ENCODE measurements around the gene TCEA3. TPM values are rescaled to one million over a fixed set of nuclear protein-coding genes. Genes with fewer than 3 reads are reported as not detected.

TCEA3 gene
- 0.46 to 0.64 TPM (median 0.48 TPM) in 5 replicates for total RNA-seq (2022; extraction: Qiagen RNA extraction)

GRCh38 chr1:23424293-23425192 lies at the start of gene TCEA3:
Gene TCEA3, minus strand, starts transcription at chr1:23424748. Its CDS starts 115 bp downstream, at chr1:23424633.

DNA sequence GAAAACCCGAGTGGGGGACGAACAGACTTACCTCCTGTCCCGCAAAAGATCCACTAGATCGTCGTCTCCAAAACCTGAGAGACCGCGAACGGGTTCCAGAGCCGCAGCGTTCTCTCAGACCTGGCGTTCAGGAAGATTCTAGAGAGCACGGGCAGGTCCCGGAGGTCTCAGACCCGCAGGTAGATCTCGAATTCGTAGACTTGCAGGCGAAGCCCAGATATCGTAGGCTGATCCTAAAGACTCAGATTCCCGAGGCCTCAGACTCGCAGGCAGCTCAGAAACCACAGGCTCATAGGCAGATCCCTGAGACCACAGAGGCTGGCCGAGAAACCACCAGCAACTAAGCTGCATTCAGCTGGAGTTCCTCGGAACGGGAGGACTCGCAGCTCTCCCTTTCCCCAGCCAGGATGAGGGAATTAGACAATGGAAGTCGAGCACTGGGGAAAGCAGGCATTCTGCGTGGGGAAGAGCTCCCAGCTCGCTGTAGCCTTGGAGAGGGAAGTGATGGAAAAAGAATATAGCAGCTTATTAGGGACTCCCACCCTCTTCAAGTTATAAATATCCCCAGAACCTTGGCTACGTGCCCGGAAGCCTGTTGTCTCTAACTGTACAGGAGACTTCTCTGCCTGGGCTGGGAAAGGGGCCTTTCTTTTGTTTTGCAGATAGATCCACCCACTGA lies 55.1 kb downstream of the TCEA3 start, which contains the start of gene ZNF436:
ZNF436 (minus strand) TSS at position 502 of the 679 bp plus-strand sequence. CDS start 1,831 bp downstream, outside the sequence.

DNA sequence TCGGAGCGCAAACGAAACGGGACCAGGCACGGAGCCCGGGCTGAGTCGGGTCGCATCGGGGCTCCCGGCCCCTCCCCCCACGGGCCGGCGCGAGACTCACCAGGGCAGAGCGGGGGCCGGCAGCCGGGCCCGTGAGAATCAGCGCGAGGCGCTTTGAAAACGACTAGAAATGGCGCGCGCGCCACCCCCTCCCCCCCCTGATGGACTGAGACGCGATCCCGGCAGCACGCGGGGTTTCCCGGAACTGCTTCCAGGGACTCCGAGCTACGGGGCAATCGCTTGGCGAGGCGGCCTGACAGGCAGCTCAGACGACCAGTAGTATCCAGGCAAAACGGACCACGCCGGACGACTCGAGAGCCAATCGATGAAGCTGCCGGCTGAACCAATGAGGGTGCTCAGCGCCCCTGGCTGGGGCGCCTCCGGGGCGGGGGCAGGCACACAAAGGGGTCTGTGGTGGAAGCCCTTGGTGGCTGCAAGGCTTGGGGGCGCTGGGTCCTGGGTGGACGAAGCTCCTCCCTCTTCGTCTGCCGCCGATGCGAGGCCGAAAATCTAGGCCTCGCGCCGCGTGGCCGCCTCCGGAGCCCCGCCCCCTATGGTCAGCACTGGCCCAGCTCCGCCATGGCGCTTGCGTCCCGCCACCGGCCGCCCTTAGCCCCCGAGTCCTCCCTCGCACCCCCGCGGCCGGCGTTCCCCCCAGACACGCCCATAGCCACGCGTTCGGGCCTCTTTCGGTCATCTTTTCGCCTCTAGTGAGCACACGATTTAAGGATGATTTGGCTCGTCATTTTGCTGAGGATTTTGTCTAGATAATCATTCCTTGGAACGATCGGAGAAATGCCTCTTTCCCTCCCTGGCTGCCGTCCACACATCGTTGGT lies 80.2 kb downstream of the TCEA3 start, which contains the start of gene HNRNPR:
HNRNPR (minus strand) TSS at position 174 of the 876 bp plus-strand sequence. CDS start 3,276 bp downstream, outside the sequence.

Other genes with a start within 250 kb of the TCEA3 start
- gene HTR1D, start 207.2 kb downstream of the TCEA3 start, total RNA-seq (2022; extraction: Qiagen RNA extraction): 14.1 to 16.1 TPM (median 14.4 TPM) in 5 replicates
- 151 to 191 TPM (median 166 TPM) in 5 replicates for gene HNRNPR, start 80.5 kb downstream of the TCEA3 start, total RNA-seq (2022; extraction: Qiagen RNA extraction)
- gene ZNF436, start 54.9 kb downstream of the TCEA3 start, total RNA-seq (2022; extraction: Qiagen RNA extraction): 4.5 to 5.6 TPM (median 5.1 TPM) in 5 replicates
- gene ASAP3, start 59.4 kb upstream of the TCEA3 start, total RNA-seq (2022; extraction: Qiagen RNA extraction): 5.2 to 7.2 TPM (median 6.2 TPM) in 5 replicates
- 2.2 to 3.2 TPM (median 2.7 TPM) in 5 replicates for gene E2F2, start 106.5 kb upstream of the TCEA3 start, total RNA-seq (2022; extraction: Qiagen RNA extraction)
- gene ID3, start 134.8 kb upstream of the TCEA3 start, total RNA-seq (2022; extraction: Qiagen RNA extraction): 304 to 431 TPM (median 389 TPM) in 5 replicates

Measured in A549 treated with Mapracorat at 1 μM for 4 hours (cell line).